Endothelial cell of umbilical vein (primary cell): ENCODE results near the gene DUSP2. TPM values are rescaled to one million over a fixed set of nuclear protein-coding genes. Genes with fewer than 3 reads are reported as not detected.

Experiments used
- BruUV-seq: library from RNA; stranded (reverse); fragments of 400-500 nt; replicated peaks from 2 replicates; lab custom pipeline; 2021; lab: Mats Ljungman, UMichigan
- CTCF ChIA-PET: fragments of 300-600, 350-600 bp; sonication (Branson Sonifier 250); formaldehyde crosslinking; loops from one replicate; lab custom pipeline; 2021; ENCODE audit warnings: antibody characterized with exemption, inconsistent platforms; lab: Charles Lee
- POLR2A ChIA-PET: fragments of 300-600, 350-600 bp; sonication (Branson Sonifier 250); formaldehyde crosslinking; loops from one replicate; lab custom pipeline; 2021; ENCODE audit warnings: antibody characterized with exemption, inconsistent platforms; lab: Charles Lee
- DNase-seq: peaks from one replicate; pipeline ENCODE4 v3.0.0-alpha.2; 2011; ENCODE audit warnings: low read depth, low spot score
- FAIRE-seq: peaks from 2 replicates; lab custom pipeline; 2011; peaks lifted over from hg19 to GRCh38; lab: Jason Lieb, UNC
- H2AFZ ChIP-seq: 2 replicates; pipeline ENCODE4 v1.6.0; 2012; ENCODE audit warnings: low read depth, low read length, control low read depth, inconsistent platforms
- H3K27ac ChIP-seq: 2 replicates; pipeline ENCODE4 v1.5.1; 2011; ENCODE audit warnings: low read depth, mild to moderate bottlenecking, control low read depth, low read length, moderate library complexity; ENCODE audit not compliant: insufficient read depth
- H3K27me3 ChIP-seq, 2 experiments: 2 replicates each; pipeline versions ENCODE4 v1.6.0 to v1.6.1; 2011; ENCODE audit warnings: low read length in 2 of 2, mixed read lengths in 1 of 2; ENCODE audit not compliant: control insufficient read depth in 2 of 2, insufficient read depth in 2 of 2
- H3K36me3 ChIP-seq, 2 experiments: 2 replicates in 1 of 2; 3 replicates in 1 of 2; pipeline ENCODE4 v1.5.1; 2011; ENCODE audit warnings: low read length in 2 of 2, mild to moderate bottlenecking in 1 of 2, moderate library complexity in 1 of 2; ENCODE audit not compliant: control insufficient read depth in 2 of 2, insufficient read depth in 2 of 2; ENCODE audit errors: extremely low read depth in 1 of 2
- H3K4me1 ChIP-seq: 3 replicates; pipeline ENCODE4 v1.5.1; 2011; ENCODE audit warnings: mild to moderate bottlenecking, low read length; ENCODE audit not compliant: control insufficient read depth, insufficient read depth; ENCODE audit errors: extremely low read depth
- H3K4me2 ChIP-seq: 2 replicates; pipeline ENCODE4 v1.6.1; 2011; ENCODE audit warnings: low read length, control low read depth, mixed read lengths; ENCODE audit not compliant: insufficient read depth
- H3K4me3 ChIP-seq, 3 experiments: fragments of 200-600 bp in 1 of 3; sonication (generic), shearing (Covaris generic) in 1 of 3; replicated peaks in 1 of 3; 2 replicates each; pipeline ENCODE4 v1.5.1; 2011 to 2016; ENCODE audit warnings: control low read depth in 3 of 3, low read length in 3 of 3, mild to moderate bottlenecking in 2 of 3, inconsistent platforms in 1 of 3, low read depth in 1 of 3, moderate library complexity in 1 of 3; ENCODE audit not compliant: insufficient read depth in 1 of 3
- H3K79me2 ChIP-seq: 2 replicates; pipeline ENCODE4 v1.6.0; 2012; ENCODE audit warnings: low read length, inconsistent platforms; ENCODE audit not compliant: control insufficient read depth, insufficient read depth
- H3K9ac ChIP-seq: replicated peaks from 2 replicates; pipeline ENCODE3; 2011; ENCODE audit warnings: low read length, control low read depth; ENCODE audit not compliant: insufficient read depth; ENCODE audit errors: extremely low read depth
- H3K9me1 ChIP-seq: replicated peaks from 3 replicates; pipeline ENCODE4 v1.6.0; 2011; ENCODE audit warnings: mild to moderate bottlenecking, low read length; ENCODE audit not compliant: control insufficient read depth, insufficient read depth; ENCODE audit errors: extremely low read depth
- H3K9me3 ChIP-seq: replicated peaks from 2 replicates; pipeline ENCODE4 v1.5.1; 2012; ENCODE audit warnings: low read length, inconsistent platforms; ENCODE audit not compliant: control insufficient read depth, insufficient read depth
- H4K20me1 ChIP-seq: replicated peaks from 2 replicates; pipeline ENCODE3; 2011; ENCODE audit warnings: mild to moderate bottlenecking, low read length; ENCODE audit not compliant: control insufficient read depth, insufficient read depth; ENCODE audit errors: extremely low read depth
- EZH2 ChIP-seq: IDR thresholded peaks from 2 replicates; pipeline ENCODE4 v1.6.1; 2012; ENCODE audit warnings: borderline replicate concordance, low read depth, mild to moderate bottlenecking, moderate library complexity, low read length, inconsistent platforms; ENCODE audit not compliant: severe bottlenecking
- FOS ChIP-seq: IDR thresholded peaks from 2 replicates; pipeline ENCODE4 v1.6.1; 2011; ENCODE audit warnings: mild to moderate bottlenecking, low read length, moderate library complexity, borderline replicate concordance; ENCODE audit not compliant: insufficient read depth
- GATA2 ChIP-seq: IDR thresholded peaks from 2 replicates; pipeline ENCODE4 v1.7.0; 2011; ENCODE audit warnings: low read depth, mild to moderate bottlenecking, moderate library complexity, mixed read lengths, low read length; ENCODE audit not compliant: insufficient read length, insufficient read depth
- JUN ChIP-seq: IDR thresholded peaks from 2 replicates; pipeline ENCODE4 v1.6.1; 2011; ENCODE audit warnings: borderline replicate concordance, low read depth; ENCODE audit not compliant: insufficient read length, insufficient read depth
- MYC ChIP-seq: IDR thresholded peaks from one replicate; pipeline ENCODE4 v1.6.1; 2011; ENCODE audit warnings: mild to moderate bottlenecking, low read depth, low read length
- POLR2A ChIP-seq: IDR thresholded peaks from 2 replicates; pipeline ENCODE4 v1.6.1; 2012; ENCODE audit warnings: low read depth, mild to moderate bottlenecking, control low read depth, low read length
- POLR2AphosphoS5 ChIP-seq: IDR thresholded peaks from 2 replicates; pipeline ENCODE4 v1.6.1; 2012; ENCODE audit warnings: low read depth, mild to moderate bottlenecking, control low read depth, low read length, moderate library complexity; ENCODE audit not compliant: insufficient read depth
- dilution Hi-C: fragments of 300-500 bp; cut with MboI; formaldehyde crosslinking; loops from one replicate; pipeline ENCODE4 v1.15.0; 2019; ENCODE audit warnings: low sequenced_read_pairs; ENCODE audit not compliant: extremely low pct_ligation_motif_present
- intact Hi-C: fragments of 100-400 bp; cut with micrococcal nuclease; formaldehyde crosslinking; loops from one replicate; pipeline ENCODE4 v1.10.0; 2022
- polyA plus RNA-seq, 4 experiments: library from polyadenylated mRNA; depleted of rRNA in 3 of 4; stranded (reverse) in 3 of 4; unstranded in 1 of 4; fragments of >200 nt; gene quantifications; 2 replicates each; pipeline versions ENCODE4 v1.2.1 to v1.2.3, GENCODE V29; 2011 to 2012; ENCODE audit warnings: missing spikeins in 1 of 4
- total RNA-seq: library from RNA; stranded (reverse); gene quantifications from 2 replicates; pipeline ENCODE4 v1.2.3, GENCODE V29; 2021
- TF ChIP-seq, protein P1 (sequence below), 2 donors: IDR thresholded peaks; 1 replicate in 1 of 2; 2 replicates in 1 of 2; pipeline ENCODE4 v1.5.1; 2011; ENCODE audit warnings: low read length in 2 of 2, mild to moderate bottlenecking in 2 of 2, moderate library complexity in 2 of 2, control low read depth in 1 of 2, inconsistent platforms in 1 of 2, low read depth in 1 of 2; ENCODE audit not compliant: insufficient read depth in 1 of 2; ENCODE audit errors: extremely low read depth in 1 of 2
- TF ChIP-seq, protein P2 (sequence below): IDR thresholded peaks from 2 replicates; pipeline ENCODE4 v1.6.1; 2011; ENCODE audit not compliant: insufficient read depth, insufficient read length

The DUSP2 gene
- total and polyA plus RNA-seq, 2 donors (not counting 3 experiments of a cell fraction or from before 2014, with no cell fraction given): 0.33 TPM

DNA sequence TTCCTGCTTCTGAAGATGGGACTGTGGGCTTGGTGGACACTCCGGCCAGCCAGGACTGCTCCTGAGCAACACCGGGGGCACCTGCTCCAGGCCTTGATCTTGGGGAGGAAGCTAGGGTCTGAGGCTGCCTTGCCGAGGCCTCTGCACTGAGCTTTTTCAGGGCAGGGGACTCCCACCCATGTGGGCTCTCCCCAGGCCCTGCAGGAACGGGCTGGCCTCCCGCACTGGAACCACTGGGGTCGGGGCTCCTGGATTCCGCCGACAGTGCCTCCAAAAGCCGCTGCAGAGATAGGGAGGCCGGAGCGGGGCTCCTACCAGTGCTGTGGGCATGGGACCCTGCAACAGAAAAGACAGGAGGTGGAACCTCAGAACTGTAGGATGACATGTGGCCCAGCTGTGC is 21.3 kb downstream of the DUSP2 start:
- Histone ChIP-seq H3K4me1 (no peaks in the 10 kb centered on the region), H3K4me3 (no peak overlapping the region), H3K9me1 (no peaks in the 10 kb centered on the region), H3K79me2 (no peaks in the 10 kb centered on the region), H4K20me1 (no peaks in the 10 kb centered on the region), H3K27ac (no peak overlapping the region), H3K9ac (no peak overlapping the region), H3K27me3 (peaks cover 2 to 3% of the 10 kb centered on the region in 2 experiments), H3K36me3 (no peaks in the 10 kb centered on the region), H3K9me3 (no peaks in the 10 kb centered on the region), H3K4me2 (no peak overlapping the region), H2AFZ (no peak overlapping the region)
- POLR2A ChIA-PET: no interaction called here
- FAIRE-seq: no peak
- intact Hi-C loops (no loop called here), dilution Hi-C loops (no loop called here)
- no peak for DNase-seq
- CTCF ChIA-PET: no interaction called here
- TF ChIP-seq EZH2 (no peak), POLR2A (no peak), GATA2 (no peak), MYC (no peak), FOS (no peak), JUN (no peak), POLR2AphosphoS5 (no peak)
- TF ChIP-seq, protein P1, sequence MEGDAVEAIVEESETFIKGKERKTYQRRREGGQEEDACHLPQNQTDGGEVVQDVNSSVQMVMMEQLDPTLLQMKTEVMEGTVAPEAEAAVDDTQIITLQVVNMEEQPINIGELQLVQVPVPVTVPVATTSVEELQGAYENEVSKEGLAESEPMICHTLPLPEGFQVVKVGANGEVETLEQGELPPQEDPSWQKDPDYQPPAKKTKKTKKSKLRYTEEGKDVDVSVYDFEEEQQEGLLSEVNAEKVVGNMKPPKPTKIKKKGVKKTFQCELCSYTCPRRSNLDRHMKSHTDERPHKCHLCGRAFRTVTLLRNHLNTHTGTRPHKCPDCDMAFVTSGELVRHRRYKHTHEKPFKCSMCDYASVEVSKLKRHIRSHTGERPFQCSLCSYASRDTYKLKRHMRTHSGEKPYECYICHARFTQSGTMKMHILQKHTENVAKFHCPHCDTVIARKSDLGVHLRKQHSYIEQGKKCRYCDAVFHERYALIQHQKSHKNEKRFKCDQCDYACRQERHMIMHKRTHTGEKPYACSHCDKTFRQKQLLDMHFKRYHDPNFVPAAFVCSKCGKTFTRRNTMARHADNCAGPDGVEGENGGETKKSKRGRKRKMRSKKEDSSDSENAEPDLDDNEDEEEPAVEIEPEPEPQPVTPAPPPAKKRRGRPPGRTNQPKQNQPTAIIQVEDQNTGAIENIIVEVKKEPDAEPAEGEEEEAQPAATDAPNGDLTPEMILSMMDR (IDR thresholded peaks at IDR 0.05; ENCODE audit: extremely low read depth in 1 of 2, insufficient read depth in 1 of 2, low read depth in 1 of 2, low read length in 2 of 2): no peak
- TF ChIP-seq, protein P2, sequence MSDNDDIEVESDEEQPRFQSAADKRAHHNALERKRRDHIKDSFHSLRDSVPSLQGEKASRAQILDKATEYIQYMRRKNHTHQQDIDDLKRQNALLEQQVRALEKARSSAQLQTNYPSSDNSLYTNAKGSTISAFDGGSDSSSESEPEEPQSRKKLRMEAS: no peak
- no TSS peak for BruUV-seq
